Parathyroid adenoma (tissue), 2 donors: ENCODE data around the gene ZNF853.

ENCODE experiments used
- H2AFZ ChIP-seq: fragments of 300-600 bp; sonication (generic); one replicate; pipeline ENCODE4 v1.7.0; 2017; ENCODE audit warnings: antibody characterized with exemption, mild to moderate bottlenecking
- H3K27ac ChIP-seq: fragments of 300-600 bp; sonication (generic); one replicate; pipeline ENCODE4 v1.7.0; 2017
- H3K27me3 ChIP-seq: fragments of 300-600 bp; sonication (generic); one replicate; pipeline ENCODE4 v1.7.0; 2017; ENCODE audit warnings: low read length; ENCODE audit not compliant: control insufficient read depth, insufficient read depth
- H3K36me3 ChIP-seq: fragments of 300-600 bp; sonication (generic); one replicate; pipeline ENCODE4 v1.7.0; 2017; ENCODE audit warnings: low read length; ENCODE audit not compliant: control insufficient read depth, insufficient read depth
- H3K4me1 ChIP-seq: fragments of 300-600 bp; sonication (generic); one replicate; pipeline ENCODE4 v1.7.0; 2017; ENCODE audit warnings: control low read depth
- H3K4me2 ChIP-seq: fragments of 300-600 bp; sonication (generic); one replicate; pipeline ENCODE4 v1.7.0; 2017; ENCODE audit warnings: low read length
- H3K4me3 ChIP-seq: fragments of 300-600 bp; sonication (generic); one replicate; pipeline ENCODE4 v1.7.0; 2017; ENCODE audit warnings: low read depth, low read length
- H3K79me2 ChIP-seq: fragments of 300-600 bp; sonication (generic); one replicate; pipeline ENCODE4 v1.7.0; 2017; ENCODE audit warnings: control low read depth
- H3K9ac ChIP-seq: fragments of 300-600 bp; sonication (generic); one replicate; pipeline ENCODE4 v1.7.0; 2017; ENCODE audit warnings: mild to moderate bottlenecking
- H3K9me3 ChIP-seq: fragments of 300-600 bp; sonication (generic); one replicate; pipeline ENCODE4 v1.7.0; 2017; ENCODE audit warnings: low read length; ENCODE audit not compliant: control insufficient read depth
- TF ChIP-seq, protein P1 (sequence below): fragments of 300-600 bp; sonication (generic); IDR thresholded peaks from one replicate; pipeline ENCODE4 v1.7.0; 2017; ENCODE audit warnings: antibody characterized with exemption, mild to moderate bottlenecking
- donor health status: primary hyperparathyroidism.

The ZNF853 gene

GRCh38 chr7:6636741-6637543 lies 21.5 kb downstream of the ZNF853 start, which contains the start of gene ZNF316:
TSS of gene ZNF316 (plus strand) at chr7:6637318. CDS start at chr7:6642410, 5,092 bp downstream.
- no peaks in the 10 kb centered on the region for H3K9me3 ChIP-seq
- peak within 1 kb of the TSS; percentile 98 for H2AFZ ChIP-seq
- peak within 1 kb of the TSS; percentile 92 for H3K9ac ChIP-seq
- peaks cover 8% of the 10 kb centered on the region for H3K4me1 ChIP-seq
- no peaks in the 10 kb centered on the region for H3K36me3 ChIP-seq
- no peaks in the 10 kb centered on the region for H3K27me3 ChIP-seq
- peak within 1 kb of the TSS; percentile 56 for H3K27ac ChIP-seq
- H3K79me2 ChIP-seq = peaks cover 2% of the 10 kb centered on the region
- H3K4me2 ChIP-seq = peak within 1 kb of the TSS; percentile 95
- H3K4me3 ChIP-seq = peak within 1 kb of the TSS; percentile 90
- TF ChIP-seq, protein P1, sequence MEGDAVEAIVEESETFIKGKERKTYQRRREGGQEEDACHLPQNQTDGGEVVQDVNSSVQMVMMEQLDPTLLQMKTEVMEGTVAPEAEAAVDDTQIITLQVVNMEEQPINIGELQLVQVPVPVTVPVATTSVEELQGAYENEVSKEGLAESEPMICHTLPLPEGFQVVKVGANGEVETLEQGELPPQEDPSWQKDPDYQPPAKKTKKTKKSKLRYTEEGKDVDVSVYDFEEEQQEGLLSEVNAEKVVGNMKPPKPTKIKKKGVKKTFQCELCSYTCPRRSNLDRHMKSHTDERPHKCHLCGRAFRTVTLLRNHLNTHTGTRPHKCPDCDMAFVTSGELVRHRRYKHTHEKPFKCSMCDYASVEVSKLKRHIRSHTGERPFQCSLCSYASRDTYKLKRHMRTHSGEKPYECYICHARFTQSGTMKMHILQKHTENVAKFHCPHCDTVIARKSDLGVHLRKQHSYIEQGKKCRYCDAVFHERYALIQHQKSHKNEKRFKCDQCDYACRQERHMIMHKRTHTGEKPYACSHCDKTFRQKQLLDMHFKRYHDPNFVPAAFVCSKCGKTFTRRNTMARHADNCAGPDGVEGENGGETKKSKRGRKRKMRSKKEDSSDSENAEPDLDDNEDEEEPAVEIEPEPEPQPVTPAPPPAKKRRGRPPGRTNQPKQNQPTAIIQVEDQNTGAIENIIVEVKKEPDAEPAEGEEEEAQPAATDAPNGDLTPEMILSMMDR = no peak

DNA sequence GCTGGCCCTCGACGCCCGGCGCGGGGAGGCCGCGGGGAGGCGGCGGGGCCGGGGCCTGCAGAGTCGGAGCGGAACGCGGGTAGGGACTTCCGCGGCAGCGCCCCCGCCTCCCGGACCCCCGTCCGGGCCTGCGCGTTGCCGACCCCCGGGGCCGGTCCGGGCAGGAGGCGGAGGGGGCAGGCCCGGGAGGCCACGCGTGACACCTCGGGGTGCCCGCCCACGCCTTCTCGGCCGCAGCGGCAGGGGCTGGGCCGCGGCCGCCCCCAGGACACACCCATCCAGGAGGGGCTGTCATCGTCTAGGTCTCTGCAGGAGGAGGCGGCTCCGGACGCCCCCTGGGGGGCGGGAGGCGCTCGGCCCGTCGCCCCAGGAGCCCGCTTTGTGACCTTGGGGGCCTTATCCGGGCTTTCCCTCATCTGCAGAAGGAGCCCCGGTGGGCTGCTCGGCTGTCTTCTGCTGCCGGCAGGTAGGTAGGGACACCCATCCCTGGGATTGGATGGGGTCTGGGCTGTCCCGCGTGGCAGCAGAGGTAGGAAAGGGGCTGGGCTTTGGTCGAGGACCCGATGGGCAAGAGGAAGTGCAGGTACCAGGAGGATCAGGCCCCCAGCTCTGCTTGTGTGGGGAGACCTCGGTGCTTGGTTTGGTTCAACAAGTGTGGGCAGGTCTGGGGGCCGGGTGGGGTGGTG lies 22.3 kb downstream of the ZNF853 start:
- TF ChIP-seq, protein P1 = peak; percentile 31
- Histone ChIP-seq H3K4me3 (peak overlapping the region; percentile 57), H3K27ac (peak overlapping the region; percentile 42), H3K4me2 (peak overlapping the region; percentile 82), H3K9ac (no peak overlapping the region), H3K9me3 (no peaks in the 10 kb centered on the region), H3K79me2 (peaks cover 5% of the 10 kb centered on the region), H3K36me3 (no peaks in the 10 kb centered on the region), H2AFZ (peak overlapping the region; percentile 56), H3K27me3 (no peaks in the 10 kb centered on the region), H3K4me1 (peaks cover 8% of the 10 kb centered on the region)

GRCh38 chr7:6639032-6639431 lies 23.6 kb downstream of the ZNF853 start:
- H3K9me3 ChIP-seq = no peaks in the 10 kb centered on the region
- H3K36me3 ChIP-seq = no peaks in the 10 kb centered on the region
- H3K27me3 ChIP-seq = no peaks in the 10 kb centered on the region

DNA sequence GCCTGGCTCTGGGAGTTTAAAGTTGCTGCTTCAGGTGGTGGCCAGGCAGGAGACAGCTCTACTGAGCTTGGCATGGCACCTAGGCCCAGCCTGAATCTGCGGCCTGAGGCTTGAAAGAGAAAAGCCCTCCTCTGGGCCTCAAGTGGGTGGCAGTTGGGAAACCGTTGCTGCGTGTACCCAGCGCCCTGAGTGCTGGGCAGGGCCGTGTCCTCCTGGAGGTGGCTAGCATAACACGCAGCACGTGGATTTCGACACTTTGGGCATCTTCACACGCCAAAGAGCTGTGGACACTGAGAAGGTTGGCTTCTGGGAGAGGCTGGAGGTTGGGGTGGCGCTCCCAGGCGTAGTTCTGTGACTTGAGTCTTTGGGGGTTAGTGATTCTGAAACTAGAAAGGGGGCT lies 24.2 kb downstream of the ZNF853 start:
- Histone ChIP-seq H3K27ac (no peak overlapping the region), H3K4me1 (peaks cover 8% of the 10 kb centered on the region), H3K9ac (no peak overlapping the region), H2AFZ (no peak overlapping the region), H3K9me3 (no peaks in the 10 kb centered on the region), H3K4me2 (no peak overlapping the region), H3K79me2 (peaks cover 8% of the 10 kb centered on the region), H3K27me3 (no peaks in the 10 kb centered on the region), H3K36me3 (no peaks in the 10 kb centered on the region), H3K4me3 (no peak overlapping the region)
- TF ChIP-seq, protein P1 = no peak

More at GRCh38 chr7:6639032-6639431, 23.6 kb downstream of the ZNF853 start:
- H3K79me2 ChIP-seq = peaks cover 8% of the 10 kb centered on the region
- peaks cover 8% of the 10 kb centered on the region for H3K4me1 ChIP-seq
- no peak overlapping the region for H2AFZ ChIP-seq
- H3K9ac ChIP-seq = no peak overlapping the region
- no peak overlapping the region for H3K4me2 ChIP-seq
- no peak overlapping the region for H3K27ac ChIP-seq
- TF ChIP-seq, protein P1 = no peak
- H3K4me3 ChIP-seq = no peak overlapping the region
